GM21447 (cell line): ENCODE measurements around the gene EIF2B4.
A peak's percentile ranks its signal among the peaks of the same experiment; 100 is the strongest.
"Not testable (repeated sequence)": the region's sequence is repeated elsewhere in the genome, so short reads cannot be mapped to it uniquely, and the experiment has no call there.

Experiments used
- ATAC-seq: cut with Tn5 transposase; IDR thresholded peaks from one replicate; pipeline ENCODE4 v1.9.1; 2021; ENCODE audit not compliant: unreplicated experiment

Gene EIF2B4

GRCh38 chr2:27378096-27378808 is 8.1 kb upstream of the EIF2B4 start:
- no peak for ATAC-seq

GRCh38 chr2:27377618-27378095 is 7.5 kb upstream of the EIF2B4 start:
- no peak for ATAC-seq

- ATAC-seq: no peak
Observed at GRCh38 chr2:27376866-27377617, 6.9 kb upstream of the EIF2B4 start.

- no peak for ATAC-seq
Observed at GRCh38 chr2:27376151-27376865, 6.2 kb upstream of the EIF2B4 start.

- no peak for ATAC-seq
Observed at GRCh38 chr2:27375513-27376099, 5.5 kb upstream of the EIF2B4 start.

- ATAC-seq: no peak
Observed at GRCh38 chr2:27373567-27373966, 3.4 kb upstream of the EIF2B4 start.

GRCh38 chr2:27372937-27373336 is 2.8 kb upstream of the EIF2B4 start:
- ATAC-seq: no peak

GRCh38 chr2:27370816-27371620 is 880 bp upstream of the EIF2B4 start:
- peak; percentile 32 for ATAC-seq

- peak; percentile 3 for ATAC-seq
Observed at GRCh38 chr2:27369471-27370025, 590 bp downstream of the EIF2B4 start.

GRCh38 chr2:27363933-27364332 is 6.2 kb downstream of the EIF2B4 start:
- ATAC-seq: no peak

- ATAC-seq: no peak
Observed at GRCh38 chr2:27362678-27363420, 7.3 kb downstream of the EIF2B4 start.

GRCh38 chr2:27356382-27357181 is 13.6 kb downstream of the EIF2B4 start, which contains the start of gene GTF3C2:
GTF3C2 (minus strand) TSS chr2:27356764; CDS start chr2:27343554, 13,210 bp downstream.
- ATAC-seq: peak; percentile 88

- peak; percentile 39 for ATAC-seq
Observed at GRCh38 chr2:27356056-27356381, 14.1 kb downstream of the EIF2B4 start.

GRCh38 chr2:27354597-27354927 is 15.6 kb downstream of the EIF2B4 start:
- no peak for ATAC-seq

GRCh38 chr2:27353762-27354596 is 16.2 kb downstream of the EIF2B4 start:
- no peak for ATAC-seq

- not testable (repeated sequence) for ATAC-seq
Observed at GRCh38 chr2:27353386-27353761, 16.8 kb downstream of the EIF2B4 start.

- no peak for ATAC-seq
Observed at GRCh38 chr2:27351802-27352598, 18.1 kb downstream of the EIF2B4 start.
